HEK293T (cell line): ENCODE data around the gene MAD2L2.

ENCODE experiments used
- ARNT ChIP-seq: fragments of 450-650 bp; IDR thresholded peaks from 2 replicates; pipeline ENCODE4 v1.6.1; 2017; ENCODE audit warnings: mild to moderate bottlenecking
- BHLHE40 ChIP-seq: fragments of 450-650 bp; IDR thresholded peaks from 2 replicates; pipeline ENCODE4 v1.6.1; 2016; ENCODE audit warnings: mild to moderate bottlenecking, moderate library complexity, borderline replicate concordance
- ELF4 ChIP-seq: fragments of 450-650 bp; IDR thresholded peaks from 2 replicates; pipeline ENCODE4 v1.6.1; 2017; ENCODE audit warnings: antibody characterized with exemption
- FOXA1 ChIP-seq: fragments of 450-650 bp; IDR thresholded peaks from 2 replicates; pipeline ENCODE4 v1.6.1; 2016; ENCODE audit warnings: mild to moderate bottlenecking
- FOXK2 ChIP-seq: fragments of 450-650 bp; IDR thresholded peaks from 2 replicates; pipeline ENCODE4 v1.6.1; 2016; ENCODE audit warnings: mild to moderate bottlenecking
- FOXM1 ChIP-seq: fragments of 450-650 bp; IDR thresholded peaks from 2 replicates; pipeline ENCODE4 v1.6.1; 2017; ENCODE audit warnings: mild to moderate bottlenecking, borderline replicate concordance
- HDGF ChIP-seq: fragments of 450-650 bp; IDR thresholded peaks from 2 replicates; pipeline ENCODE4 v1.6.1; 2017; ENCODE audit warnings: antibody characterized with exemption, borderline replicate concordance
- LEF1 ChIP-seq: fragments of 450-650 bp; IDR thresholded peaks from 2 replicates; pipeline ENCODE4 v1.6.1; 2017; ENCODE audit warnings: mild to moderate bottlenecking, borderline replicate concordance
- SP1 ChIP-seq: fragments of 450-650 bp; IDR thresholded peaks from 2 replicates; pipeline ENCODE4 v1.6.1; 2017
- SUZ12 ChIP-seq: fragments of 450-650 bp; IDR thresholded peaks from 2 replicates; pipeline ENCODE4 v1.6.1; 2016; ENCODE audit warnings: mild to moderate bottlenecking
- ZNF384 ChIP-seq: fragments of 450-650 bp; IDR thresholded peaks from 2 replicates; pipeline ENCODE4 v1.6.1; 2016
- TF ChIP-seq, protein P1 (sequence below): fragments of 450-650 bp; IDR thresholded peaks from 2 replicates; pipeline ENCODE4 v1.6.1; 2016

DNA sequence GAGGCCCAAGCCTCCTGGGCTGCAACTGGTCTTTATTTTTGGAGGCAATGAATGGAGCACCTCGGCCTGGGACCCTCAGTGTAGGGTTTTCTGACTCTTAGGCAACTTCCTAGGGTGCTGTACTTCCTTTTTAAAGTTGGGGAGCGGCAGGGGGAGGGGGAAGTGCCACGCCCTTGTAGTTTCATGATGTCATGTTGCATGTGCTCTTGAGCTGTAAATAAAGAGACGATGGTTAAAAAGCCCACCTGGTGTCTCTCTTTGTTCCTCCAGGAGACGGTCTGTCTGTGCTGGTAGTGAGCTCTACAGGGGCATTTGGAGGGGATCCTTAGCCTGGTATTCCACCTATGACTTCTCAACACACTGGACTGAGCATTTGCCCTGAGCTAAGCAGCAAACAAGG lies 44.7 kb upstream of the MAD2L2 start:
- TF ChIP-seq ELF4 (no peak), ARNT (no peak), FOXK2 (no peak), ZNF384 (no peak), FOXA1 (no peak), FOXM1 (no peak), SP1 (no peak), BHLHE40 (no peak), SUZ12 (no peak), HDGF (no peak), LEF1 (no peak)
- TF ChIP-seq, protein P1, sequence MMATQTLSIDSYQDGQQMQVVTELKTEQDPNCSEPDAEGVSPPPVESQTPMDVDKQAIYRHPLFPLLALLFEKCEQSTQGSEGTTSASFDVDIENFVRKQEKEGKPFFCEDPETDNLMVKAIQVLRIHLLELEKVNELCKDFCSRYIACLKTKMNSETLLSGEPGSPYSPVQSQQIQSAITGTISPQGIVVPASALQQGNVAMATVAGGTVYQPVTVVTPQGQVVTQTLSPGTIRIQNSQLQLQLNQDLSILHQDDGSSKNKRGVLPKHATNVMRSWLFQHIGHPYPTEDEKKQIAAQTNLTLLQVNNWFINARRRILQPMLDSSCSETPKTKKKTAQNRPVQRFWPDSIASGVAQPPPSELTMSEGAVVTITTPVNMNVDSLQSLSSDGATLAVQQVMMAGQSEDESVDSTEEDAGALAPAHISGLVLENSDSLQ = no peak
